Brain pericyte (primary cell): ENCODE data around the gene RAB3GAP1.

Source experiments
- DNase-seq: peaks from one replicate; pipeline ENCODE4 v3.0.0-alpha.2; 2012; ENCODE audit warnings: low read depth, low spot score

Gene RAB3GAP1

GRCh38 chr2:135163901-135164300 lies 111.8 kb downstream of the RAB3GAP1 start:
- no peak for DNase-seq

GRCh38 chr2:135164431-135164830 lies 112.3 kb downstream of the RAB3GAP1 start:
- no peak for DNase-seq

GRCh38 chr2:135167273-135167672 lies 115.2 kb downstream of the RAB3GAP1 start:
- no peak for DNase-seq

GRCh38 chr2:135168204-135168856 lies 116.2 kb downstream of the RAB3GAP1 start:
- DNase-seq, result no peak

GRCh38 chr2:135169900-135170753 lies 118.0 kb downstream of the RAB3GAP1 start:
- DNase-seq, result no peak

- no peak for DNase-seq
These were observed 122.1 kb downstream of the RAB3GAP1 start for GRCh38 chr2:135174049-135174809.

GRCh38 chr2:135174810-135175093 lies 122.7 kb downstream of the RAB3GAP1 start:
- no peak for DNase-seq

- no peak for DNase-seq
These were observed 123.1 kb downstream of the RAB3GAP1 start for GRCh38 chr2:135175177-135175576.

- DNase-seq, result no peak
These were observed 127.6 kb downstream of the RAB3GAP1 start for GRCh38 chr2:135179689-135180088.

GRCh38 chr2:135182190-135182589 lies 130.1 kb downstream of the RAB3GAP1 start:
- no peak for DNase-seq

- no peak for DNase-seq
These were observed 130.5 kb downstream of the RAB3GAP1 start for GRCh38 chr2:135182601-135183000.

GRCh38 chr2:135183822-135184221 lies 131.7 kb downstream of the RAB3GAP1 start:
- DNase-seq, result no peak

GRCh38 chr2:135186054-135186453 lies 134.0 kb downstream of the RAB3GAP1 start:
- DNase-seq, result no peak

- DNase-seq, result no peak
These were observed 135.2 kb downstream of the RAB3GAP1 start for GRCh38 chr2:135187270-135187669.

- DNase-seq, result no peak
These were observed 137.1 kb downstream of the RAB3GAP1 start for GRCh38 chr2:135189148-135189547.

GRCh38 chr2:135190799-135191198 lies 138.7 kb downstream of the RAB3GAP1 start:
- DNase-seq, result no peak

GRCh38 chr2:135198481-135198880 lies 146.4 kb downstream of the RAB3GAP1 start:
- no peak for DNase-seq

GRCh38 chr2:135202751-135203150 lies 150.7 kb downstream of the RAB3GAP1 start:
- no peak for DNase-seq

- no peak for DNase-seq
These were observed 151.9 kb downstream of the RAB3GAP1 start for GRCh38 chr2:135203944-135204343.

GRCh38 chr2:135208016-135208415 lies 155.9 kb downstream of the RAB3GAP1 start:
- DNase-seq, result no peak

- no peak for DNase-seq
These were observed 160.7 kb downstream of the RAB3GAP1 start for GRCh38 chr2:135212757-135213156.

GRCh38 chr2:135218426-135218825 lies 166.3 kb downstream of the RAB3GAP1 start:
- DNase-seq, result no peak

- no peak for DNase-seq
These were observed 167.1 kb downstream of the RAB3GAP1 start for GRCh38 chr2:135219226-135219625.
